Epidermal melanocyte (primary cell): ENCODE data around the gene KCTD10.
"Not testable (repeated sequence)": the region's sequence is repeated elsewhere in the genome, so short reads cannot be mapped to it uniquely, and the experiment has no call there.

Source experiments
- DNase-seq: peaks from one replicate; pipeline ENCODE4 v3.0.0; 2011; ENCODE audit warnings: low spot score; ENCODE audit not compliant: insufficient read length

Gene KCTD10

GRCh38 chr12:109422251-109422650, 54.8 kb downstream of the KCTD10 start:
- DNase-seq, result no peak

- no peak for DNase-seq
These were observed 55.6 kb downstream of the KCTD10 start for GRCh38 chr12:109421355-109422087.

- no peak for DNase-seq
These were observed 58.1 kb downstream of the KCTD10 start for GRCh38 chr12:109418848-109419480.

GRCh38 chr12:109406147-109406546, 71.0 kb downstream of the KCTD10 start:
- DNase-seq, result not testable (repeated sequence)

GRCh38 chr12:109404841-109405240, 72.3 kb downstream of the KCTD10 start:
- not testable (repeated sequence) for DNase-seq
